Measurements from ENCODE around the gene PLEKHS1.

DNA sequence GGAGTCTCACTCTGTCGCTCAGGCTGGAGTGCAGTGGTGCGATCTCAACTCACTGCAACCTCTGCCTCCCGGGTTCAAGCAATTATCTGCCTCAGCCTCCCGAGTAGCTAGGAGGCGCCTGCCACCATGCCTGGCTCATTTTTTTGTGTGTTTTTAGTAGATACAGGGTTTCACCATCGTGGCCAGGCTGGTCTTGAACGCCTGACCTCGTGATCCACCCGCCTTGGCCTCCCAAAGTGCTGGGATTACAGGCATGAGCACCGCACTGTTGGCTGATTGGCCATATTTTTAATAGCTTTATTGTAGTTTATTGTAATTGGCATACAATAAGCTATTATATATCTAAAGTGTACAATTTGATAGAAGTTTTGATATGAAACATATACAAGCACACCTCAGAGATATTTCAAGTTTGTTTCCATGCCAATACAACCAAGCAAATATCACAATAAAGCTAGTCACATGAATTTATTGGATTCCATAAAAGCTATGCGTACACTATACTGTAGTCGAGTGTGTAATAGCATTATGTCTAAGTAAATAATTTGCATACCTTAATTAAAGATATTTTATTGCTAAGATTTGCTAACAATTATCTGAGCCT lies 5.6 kb downstream of the PLEKHS1 start:
- TF ChIP-seq POLR2AphosphoS5 (IDR thresholded peaks at IDR 0.05; ENCODE audit: low read depth) (no peak), SPI1 (IDR thresholded peaks at IDR 0.05; ENCODE audit: borderline replicate concordance, low read depth) (no peak), GABPA (IDR thresholded peaks at IDR 0.05; ENCODE audit: low read depth) (no peak)
- TF ChIP-seq, protein P1, sequence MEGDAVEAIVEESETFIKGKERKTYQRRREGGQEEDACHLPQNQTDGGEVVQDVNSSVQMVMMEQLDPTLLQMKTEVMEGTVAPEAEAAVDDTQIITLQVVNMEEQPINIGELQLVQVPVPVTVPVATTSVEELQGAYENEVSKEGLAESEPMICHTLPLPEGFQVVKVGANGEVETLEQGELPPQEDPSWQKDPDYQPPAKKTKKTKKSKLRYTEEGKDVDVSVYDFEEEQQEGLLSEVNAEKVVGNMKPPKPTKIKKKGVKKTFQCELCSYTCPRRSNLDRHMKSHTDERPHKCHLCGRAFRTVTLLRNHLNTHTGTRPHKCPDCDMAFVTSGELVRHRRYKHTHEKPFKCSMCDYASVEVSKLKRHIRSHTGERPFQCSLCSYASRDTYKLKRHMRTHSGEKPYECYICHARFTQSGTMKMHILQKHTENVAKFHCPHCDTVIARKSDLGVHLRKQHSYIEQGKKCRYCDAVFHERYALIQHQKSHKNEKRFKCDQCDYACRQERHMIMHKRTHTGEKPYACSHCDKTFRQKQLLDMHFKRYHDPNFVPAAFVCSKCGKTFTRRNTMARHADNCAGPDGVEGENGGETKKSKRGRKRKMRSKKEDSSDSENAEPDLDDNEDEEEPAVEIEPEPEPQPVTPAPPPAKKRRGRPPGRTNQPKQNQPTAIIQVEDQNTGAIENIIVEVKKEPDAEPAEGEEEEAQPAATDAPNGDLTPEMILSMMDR (IDR thresholded peaks at IDR 0.05; ENCODE audit: insufficient read depth, low read length): no peak
- TF ChIP-seq, protein P2, sequence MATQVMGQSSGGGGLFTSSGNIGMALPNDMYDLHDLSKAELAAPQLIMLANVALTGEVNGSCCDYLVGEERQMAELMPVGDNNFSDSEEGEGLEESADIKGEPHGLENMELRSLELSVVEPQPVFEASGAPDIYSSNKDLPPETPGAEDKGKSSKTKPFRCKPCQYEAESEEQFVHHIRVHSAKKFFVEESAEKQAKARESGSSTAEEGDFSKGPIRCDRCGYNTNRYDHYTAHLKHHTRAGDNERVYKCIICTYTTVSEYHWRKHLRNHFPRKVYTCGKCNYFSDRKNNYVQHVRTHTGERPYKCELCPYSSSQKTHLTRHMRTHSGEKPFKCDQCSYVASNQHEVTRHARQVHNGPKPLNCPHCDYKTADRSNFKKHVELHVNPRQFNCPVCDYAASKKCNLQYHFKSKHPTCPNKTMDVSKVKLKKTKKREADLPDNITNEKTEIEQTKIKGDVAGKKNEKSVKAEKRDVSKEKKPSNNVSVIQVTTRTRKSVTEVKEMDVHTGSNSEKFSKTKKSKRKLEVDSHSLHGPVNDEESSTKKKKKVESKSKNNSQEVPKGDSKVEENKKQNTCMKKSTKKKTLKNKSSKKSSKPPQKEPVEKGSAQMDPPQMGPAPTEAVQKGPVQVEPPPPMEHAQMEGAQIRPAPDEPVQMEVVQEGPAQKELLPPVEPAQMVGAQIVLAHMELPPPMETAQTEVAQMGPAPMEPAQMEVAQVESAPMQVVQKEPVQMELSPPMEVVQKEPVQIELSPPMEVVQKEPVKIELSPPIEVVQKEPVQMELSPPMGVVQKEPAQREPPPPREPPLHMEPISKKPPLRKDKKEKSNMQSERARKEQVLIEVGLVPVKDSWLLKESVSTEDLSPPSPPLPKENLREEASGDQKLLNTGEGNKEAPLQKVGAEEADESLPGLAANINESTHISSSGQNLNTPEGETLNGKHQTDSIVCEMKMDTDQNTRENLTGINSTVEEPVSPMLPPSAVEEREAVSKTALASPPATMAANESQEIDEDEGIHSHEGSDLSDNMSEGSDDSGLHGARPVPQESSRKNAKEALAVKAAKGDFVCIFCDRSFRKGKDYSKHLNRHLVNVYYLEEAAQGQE (IDR thresholded peaks at IDR 0.05; ENCODE audit: insufficient replicate concordance, low read depth): no peak

Data from HL-60 (cell line).